AG09319 (cell line): ENCODE results near the gene MXRA8.

Experiments used
- DNase-seq: peaks from one replicate; pipeline ENCODE4 v3.0.0-alpha.2; 2010; ENCODE audit warnings: low read depth; ENCODE audit errors: extremely low read depth
- CTCF ChIP-seq: IDR thresholded peaks from 2 replicates; pipeline ENCODE4 v1.5.1; 2011; ENCODE audit warnings: low read depth, mild to moderate bottlenecking, inconsistent platforms, low read length, moderate library complexity

MXRA8 gene

DNA sequence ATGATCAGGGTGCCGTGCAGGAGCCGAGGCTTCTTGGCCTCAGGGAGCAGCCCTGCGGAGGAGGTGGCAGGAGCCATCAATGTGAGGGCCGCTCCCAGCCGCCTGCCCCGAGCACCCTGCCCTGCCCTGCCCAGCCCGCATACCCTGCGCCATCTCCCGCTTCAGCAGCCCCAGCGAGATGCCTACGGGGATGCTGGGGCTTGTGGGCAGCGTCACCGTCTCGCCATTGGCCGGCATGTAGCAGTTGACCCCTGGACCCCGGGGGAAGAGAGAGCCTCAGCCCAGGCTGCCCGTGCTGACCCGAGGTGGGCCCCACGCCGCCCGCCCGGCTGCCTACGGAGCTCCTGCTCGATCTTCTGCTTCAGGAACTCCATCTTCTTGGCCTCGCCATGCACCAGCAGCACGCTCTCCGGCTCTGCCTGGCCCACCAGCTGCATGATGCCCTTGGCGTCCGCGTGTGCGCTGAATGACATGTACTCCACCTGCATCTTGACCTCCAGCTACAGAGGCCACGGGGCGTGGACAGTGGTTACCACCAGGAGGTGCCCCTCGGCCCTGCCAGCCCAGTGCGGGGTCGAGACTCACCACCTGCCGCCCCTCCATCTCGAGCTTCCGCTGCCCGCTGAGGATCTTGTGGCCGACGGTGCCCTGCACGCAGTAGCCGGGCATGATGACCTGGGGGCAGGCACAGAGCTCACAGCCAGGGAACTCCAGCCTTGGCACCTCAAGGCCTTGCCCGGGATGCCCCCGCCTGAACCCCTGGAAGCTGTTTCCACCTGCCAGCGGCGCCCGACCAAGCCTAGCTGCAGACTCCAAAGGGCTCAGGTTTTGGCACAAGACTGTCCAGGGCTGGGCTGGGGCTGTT lies 45.7 kb downstream of the MXRA8 start:
- no peak for TF ChIP-seq CTCF
- no peak for DNase-seq

- TF ChIP-seq CTCF = no peak
Observed at GRCh38 chr1:1311107-1312104, 46.9 kb downstream of the MXRA8 start.

GRCh38 chr1:1310476-1311053 lies 47.8 kb downstream of the MXRA8 start:
- TF ChIP-seq CTCF = no peak
- DNase-seq = no peak

More at GRCh38 chr1:1311107-1312104, 46.9 kb downstream of the MXRA8 start:
- no peak for DNase-seq

- DNase-seq = no peak
- TF ChIP-seq CTCF = no peak
Observed at GRCh38 chr1:1310109-1310385, 48.3 kb downstream of the MXRA8 start.

DNA sequence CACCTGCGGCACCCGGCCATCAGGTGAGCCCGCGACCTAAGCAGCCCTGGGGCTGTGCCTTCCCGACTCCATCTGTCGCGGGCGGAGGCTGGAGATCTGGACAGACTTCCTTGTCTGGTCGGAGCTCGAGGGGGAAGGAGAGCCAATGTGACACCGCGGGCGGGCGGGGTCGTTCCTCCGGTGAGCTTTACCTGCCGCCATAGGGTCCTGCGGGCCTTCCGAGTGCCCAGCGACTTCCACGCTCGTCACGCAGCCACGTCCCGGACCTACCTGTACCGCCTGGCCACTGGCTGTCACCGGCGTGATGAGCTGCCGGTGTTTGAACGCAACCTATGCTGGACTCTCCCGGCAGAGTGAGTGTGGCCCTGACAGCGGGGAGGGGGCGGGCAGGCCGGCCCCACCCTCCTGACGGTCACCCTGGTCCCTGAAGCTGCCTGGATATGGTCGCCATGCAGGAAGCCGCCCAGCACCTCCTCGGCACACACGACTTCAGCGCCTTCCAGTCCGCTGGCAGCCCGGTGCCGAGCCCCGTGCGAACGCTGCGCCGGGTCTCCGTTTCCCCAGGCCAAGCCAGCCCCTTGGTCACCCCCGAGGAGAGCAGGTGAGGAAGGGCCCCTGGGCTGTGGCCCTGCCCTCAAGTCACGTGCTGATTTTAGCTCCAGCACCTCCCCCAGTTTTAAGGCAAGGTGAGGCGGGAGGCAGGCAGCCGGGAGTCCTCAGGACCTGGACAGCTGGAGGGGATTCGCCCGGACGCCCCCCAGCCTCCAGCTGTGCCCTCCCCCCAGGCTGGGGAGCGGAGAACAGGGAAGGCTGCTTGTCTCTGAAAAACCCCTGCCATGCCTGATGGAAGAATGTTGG lies 48.9 kb downstream of the MXRA8 start:
- no peak for TF ChIP-seq CTCF
- no peak for DNase-seq

DNA sequence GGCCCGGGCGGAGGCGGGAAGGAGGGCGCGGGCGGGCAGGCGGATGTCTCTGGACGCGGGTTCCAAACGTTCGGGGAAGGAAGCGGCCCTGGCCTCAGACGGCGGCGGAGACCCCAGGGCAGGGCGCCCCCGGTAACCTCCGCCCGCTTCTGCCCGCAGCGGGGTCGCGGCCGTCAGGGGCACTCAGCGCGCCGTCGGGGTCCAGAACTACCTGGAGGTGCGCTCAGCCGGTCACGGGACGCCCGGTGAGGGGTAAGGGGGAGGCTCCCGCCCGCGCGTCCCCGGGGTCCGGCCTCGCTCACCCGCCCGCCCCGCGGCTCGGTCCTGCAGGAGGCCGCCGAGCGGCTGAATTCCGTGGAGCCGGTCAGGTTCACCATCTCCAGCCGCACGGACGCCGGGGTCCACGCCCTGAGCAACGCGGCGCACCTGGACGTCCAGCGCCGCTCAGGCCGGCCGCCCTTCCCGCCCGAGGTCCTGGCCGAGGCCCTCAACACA lies 49.6 kb downstream of the MXRA8 start:
- no peak for TF ChIP-seq CTCF
- no peak for DNase-seq
